GM19455 (cell line): ENCODE results near the gene ENDOG.
"Not testable (repeated sequence)": the region's sequence is repeated elsewhere in the genome, so short reads cannot be mapped to it uniquely, and the experiment has no call there.

Experiments used
- ATAC-seq: cut with Tn5 transposase; IDR thresholded peaks from one replicate; pipeline ENCODE4 v1.9.1; 2021; ENCODE audit not compliant: unreplicated experiment

ENDOG gene

DNA sequence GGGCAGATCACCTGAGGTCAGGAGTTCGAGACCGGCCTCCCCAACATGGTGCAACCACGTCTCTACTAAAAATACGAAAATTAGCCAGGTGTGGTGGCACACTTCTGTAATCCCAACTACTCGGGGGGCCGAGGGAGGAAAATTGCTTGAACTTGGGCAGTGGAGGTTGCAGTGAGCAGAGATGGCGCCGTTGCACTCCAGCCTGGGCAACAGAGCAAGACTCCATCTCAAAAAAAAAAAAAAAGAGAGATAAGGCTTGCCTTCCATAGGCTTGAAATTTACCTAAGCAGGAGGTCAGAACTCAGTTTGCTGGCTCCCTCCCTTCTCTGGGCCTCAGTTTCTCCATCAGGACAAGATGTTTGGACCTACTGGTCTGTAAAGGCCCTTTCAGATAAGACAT lies 10.0 kb downstream of the ENDOG start:
- ATAC-seq, result no peak

DNA sequence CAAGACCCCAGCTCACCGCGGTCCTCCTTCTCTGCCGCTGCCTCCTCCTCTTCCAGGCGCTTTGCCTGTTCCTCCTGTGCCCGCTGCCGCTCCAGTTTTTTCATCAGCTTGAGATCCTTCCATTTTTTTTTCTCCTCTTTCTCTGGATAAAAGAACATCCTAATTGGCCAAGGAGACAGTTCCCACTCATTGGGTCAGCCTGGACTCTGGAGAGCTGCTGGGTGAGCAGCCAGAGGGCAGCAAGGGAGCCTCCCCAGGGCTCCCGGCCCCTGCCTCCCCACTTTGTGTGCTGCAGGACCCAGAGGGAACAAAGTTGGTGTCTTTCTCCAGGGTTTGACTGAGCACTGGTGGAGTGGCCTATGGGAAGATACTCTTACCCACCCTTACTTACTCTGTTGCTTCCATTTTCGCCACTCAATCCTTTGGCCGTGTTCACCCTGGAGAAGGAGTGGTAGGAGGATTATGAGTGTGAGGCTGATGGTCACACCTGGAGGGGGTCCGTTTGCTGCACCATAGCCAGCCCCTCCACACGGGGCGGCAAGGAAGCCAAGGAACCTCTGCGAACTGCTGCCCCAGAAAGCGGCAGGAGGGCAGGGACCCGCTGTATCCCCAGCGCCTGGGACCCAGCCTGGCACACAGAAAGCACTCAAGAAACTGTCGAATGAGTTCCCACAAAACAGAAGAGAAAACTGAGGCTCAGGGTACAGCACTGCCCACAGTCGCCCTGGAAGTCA lies 10.6 kb downstream of the ENDOG start:
- peak; percentile 19 for ATAC-seq

DNA sequence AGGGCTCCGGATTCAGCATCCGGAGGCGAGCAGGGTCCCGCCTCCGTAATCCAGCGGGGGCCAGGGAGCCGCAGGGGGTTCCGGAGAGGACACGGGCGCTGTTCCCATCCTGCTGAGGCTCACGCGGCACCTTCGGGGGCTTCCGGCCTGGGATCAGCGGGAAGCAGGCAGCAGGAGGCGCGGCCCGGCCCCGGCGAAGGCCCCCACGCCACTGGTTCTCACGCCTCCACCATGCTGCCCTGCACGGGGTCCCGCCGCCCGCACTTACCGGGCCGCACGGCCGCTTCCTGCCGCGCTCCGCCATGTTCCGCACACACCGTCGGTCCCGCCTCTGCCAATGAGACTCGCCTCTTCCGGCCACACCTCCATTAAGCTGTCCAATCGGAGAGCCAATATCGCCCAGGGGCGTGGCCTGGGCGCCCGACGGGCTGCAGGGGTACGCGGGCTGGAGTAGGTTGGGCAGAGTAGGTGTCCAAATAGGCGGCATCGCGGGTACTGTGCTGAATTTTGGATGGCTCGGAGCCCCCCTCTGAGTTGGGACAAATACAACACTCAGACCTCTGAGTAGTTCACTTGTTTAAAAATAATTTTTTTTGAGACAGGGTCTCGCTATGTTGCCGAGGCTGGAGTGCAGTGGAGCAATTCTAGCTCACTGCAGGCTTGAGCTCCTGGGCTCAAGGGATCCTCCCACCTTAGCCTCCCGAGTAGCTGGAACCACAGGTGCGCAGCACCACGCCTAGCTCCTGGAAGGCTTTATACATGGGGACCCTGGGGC lies 11.4 kb downstream of the ENDOG start, which contains the start of gene SPOUT1:
Gene SPOUT1, minus strand, starts transcription at position 318 of the 775 bp plus-strand sequence. Its CDS starts 14 bp downstream, at position 304.
- ATAC-seq, result peak; percentile 97

DNA sequence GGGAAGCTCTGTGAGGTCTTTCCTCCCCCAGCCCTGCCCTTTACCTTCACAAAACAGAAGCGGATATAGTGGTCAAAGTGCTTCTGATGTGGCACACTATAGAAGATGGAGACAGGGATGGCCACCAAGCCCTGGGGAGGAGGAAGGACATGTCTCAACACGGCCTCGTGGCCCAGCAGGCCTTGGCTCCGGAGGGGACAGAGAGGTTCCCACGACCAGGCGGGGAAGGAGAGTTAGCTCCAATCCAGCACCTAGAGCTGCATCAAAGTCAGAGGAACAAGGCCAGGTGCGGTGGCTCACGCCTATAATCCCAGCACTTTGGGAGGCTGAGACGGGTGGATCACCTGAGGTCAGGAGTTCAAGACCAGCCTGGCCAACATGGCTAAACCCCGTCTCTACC lies 15.4 kb downstream of the ENDOG start:
- no peak for ATAC-seq

DNA sequence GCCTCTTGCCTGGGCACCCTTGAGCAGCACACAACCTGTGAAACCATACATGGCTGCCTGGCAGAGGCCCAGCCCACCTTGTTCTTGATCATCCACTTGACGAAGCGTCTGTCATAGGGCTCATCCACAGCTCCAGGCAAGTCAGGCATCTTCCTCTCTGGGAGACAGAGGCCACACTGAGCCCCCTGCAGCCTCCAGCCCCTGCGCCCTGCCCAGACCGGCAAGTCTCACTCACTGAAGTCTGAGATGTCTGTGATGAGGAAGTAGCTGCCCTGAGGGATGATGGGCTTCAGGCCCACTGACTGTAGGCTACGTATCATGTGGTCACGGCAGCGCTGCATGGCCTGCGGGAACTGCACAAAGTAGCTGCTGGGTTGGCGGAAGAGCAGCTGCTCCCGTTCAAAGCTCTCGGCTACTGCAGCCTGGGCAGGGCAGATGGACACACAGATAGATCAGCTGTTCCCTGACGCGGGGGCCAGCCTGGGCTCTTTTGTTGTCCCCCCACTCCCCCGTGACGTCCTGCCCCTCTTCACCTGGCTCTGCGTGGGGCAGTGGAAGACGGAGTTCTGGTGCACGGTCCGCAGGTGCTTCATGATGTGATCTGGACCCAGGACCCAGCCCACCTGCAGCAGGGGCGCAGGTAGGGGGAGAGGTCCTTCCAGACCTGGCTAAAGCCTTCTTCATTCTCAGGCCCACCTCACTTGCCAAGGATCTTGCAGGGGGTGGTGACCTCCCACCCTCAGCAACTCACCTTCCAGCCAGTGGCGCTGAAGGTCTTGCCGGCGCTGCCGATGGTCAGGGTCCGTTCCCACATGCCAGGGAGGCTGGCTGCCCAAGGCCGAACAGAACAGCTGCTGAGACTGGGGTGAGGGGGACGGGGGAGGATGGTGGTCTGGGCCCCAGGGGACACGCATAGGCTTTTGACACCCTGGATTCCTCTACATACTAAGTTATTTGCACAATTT lies 17.2 kb downstream of the ENDOG start:
- no peak for ATAC-seq

DNA sequence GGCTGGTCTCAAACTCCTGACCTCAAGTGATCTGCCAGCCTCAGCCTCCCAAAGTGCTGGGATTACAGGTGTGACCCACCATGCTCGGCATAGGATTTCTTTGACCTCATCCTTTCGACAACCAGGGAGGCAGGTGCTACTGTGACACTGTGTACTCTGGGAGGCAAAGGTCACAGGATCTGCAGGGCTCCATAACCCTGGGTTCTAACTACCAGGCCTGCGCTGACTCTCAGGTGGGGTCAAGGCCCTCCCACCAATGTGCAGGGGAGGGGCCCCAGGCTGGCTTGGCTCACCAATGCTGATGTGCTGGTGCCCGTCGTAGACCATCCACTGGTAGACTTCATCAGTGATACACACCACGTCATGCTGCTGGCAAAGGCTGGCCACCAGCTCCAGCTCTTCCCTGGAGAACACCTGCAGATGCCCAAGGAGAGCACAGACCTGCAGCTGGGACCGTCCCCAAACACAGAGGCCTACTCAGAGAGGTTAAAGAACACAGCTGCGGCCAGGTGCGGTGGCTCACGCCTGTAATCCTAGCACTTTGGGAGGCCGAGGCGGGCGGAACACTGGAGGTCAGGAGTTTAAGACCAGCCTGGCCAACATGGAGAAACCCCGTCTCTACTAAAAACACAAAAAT lies 18.3 kb downstream of the ENDOG start:
- ATAC-seq, result no peak

DNA sequence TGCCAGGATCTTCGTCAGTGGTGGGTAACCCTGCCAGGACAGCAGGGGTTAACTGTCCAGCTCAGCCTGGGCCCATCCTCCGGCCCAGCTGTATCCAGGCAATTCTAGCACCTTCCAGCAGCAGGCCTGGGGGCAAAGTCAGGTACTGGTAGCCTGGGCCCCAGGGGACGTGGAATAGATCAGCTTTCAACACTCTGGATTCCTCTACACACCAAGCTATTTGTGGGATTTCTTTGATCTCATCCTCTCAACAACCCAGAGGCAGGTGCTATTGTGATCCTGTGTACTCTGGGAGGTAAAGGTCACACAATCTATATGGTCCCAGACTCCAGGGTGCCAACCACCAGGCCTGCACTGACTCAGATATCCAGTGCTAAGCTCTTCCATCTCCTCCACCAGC lies 20.0 kb downstream of the ENDOG start:
- no peak for ATAC-seq

DNA sequence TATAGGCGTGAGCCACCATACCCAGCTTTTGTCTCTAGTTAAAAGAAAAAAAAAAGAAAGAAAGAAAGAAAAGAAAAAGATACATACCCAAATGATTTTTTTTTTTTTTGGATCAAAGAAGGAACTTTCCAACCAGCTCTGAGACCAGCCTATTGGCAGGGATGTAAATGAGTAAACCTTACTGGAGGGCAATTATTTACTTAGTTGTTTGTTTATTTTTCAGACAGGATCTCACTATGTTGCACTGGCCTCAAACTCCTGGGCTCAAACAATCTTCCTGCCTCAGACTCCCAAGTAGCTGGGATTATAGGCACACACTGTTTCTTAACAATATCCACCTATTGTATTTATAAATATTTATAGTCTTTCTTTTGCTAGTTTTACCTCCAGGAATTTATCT lies 22.2 kb downstream of the ENDOG start:
- no peak for ATAC-seq

DNA sequence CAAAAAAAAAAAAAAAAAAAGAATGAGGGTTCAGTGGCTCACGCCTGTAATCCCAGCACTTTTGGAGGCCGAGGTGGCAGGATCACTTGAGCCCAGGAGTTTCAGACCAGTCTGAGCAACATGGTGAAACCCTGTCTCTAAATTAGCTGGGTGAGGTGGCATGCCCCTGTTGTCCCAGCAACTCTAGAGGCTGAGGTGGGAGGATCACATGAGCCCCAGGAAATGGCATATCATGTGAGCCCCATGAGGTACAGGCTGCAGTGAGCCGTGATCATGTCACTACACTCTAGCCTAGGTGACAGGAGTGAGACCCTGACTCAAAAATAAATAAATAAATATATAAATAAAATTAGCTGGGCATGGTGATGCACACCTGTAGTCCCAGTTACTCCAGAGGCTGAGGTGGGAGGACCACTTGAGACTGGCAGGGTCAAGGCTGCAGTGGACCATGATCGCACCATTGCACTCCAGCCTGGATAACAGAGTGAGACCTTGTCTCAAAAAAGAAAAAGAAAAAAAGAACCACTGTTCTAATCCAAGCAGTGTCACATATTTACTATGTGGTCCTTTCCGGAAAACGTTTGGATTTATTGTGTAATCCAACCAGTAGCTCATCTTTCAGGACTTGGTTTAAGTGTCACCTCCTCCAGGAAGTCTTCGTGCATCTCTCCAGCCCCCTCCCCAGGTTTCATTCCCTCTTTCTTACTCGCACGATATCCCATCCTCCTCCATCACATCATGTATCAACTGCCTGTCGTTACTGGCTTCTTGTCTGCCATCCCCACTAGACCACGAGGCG lies 23.6 kb downstream of the ENDOG start:
- ATAC-seq, result no peak

DNA sequence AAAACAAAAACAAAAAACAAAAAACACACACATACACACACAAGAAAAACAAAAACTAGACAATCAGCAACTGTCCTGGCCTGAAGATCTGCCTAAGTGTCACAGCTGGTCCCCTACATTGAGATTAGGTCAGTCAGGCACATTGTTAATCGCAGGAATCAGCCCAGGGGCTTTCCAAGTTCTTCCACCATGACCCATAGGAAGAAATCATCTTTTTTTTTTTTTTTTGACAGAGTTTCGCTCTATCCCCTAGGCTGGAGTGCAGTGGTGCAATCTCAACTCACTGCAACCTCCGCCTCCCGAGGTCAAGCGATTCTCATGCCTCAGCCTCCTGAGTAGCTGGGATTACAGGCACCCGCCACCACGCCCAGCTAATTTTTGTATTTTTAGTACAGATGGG lies 24.9 kb downstream of the ENDOG start:
- ATAC-seq, result not testable (repeated sequence)

DNA sequence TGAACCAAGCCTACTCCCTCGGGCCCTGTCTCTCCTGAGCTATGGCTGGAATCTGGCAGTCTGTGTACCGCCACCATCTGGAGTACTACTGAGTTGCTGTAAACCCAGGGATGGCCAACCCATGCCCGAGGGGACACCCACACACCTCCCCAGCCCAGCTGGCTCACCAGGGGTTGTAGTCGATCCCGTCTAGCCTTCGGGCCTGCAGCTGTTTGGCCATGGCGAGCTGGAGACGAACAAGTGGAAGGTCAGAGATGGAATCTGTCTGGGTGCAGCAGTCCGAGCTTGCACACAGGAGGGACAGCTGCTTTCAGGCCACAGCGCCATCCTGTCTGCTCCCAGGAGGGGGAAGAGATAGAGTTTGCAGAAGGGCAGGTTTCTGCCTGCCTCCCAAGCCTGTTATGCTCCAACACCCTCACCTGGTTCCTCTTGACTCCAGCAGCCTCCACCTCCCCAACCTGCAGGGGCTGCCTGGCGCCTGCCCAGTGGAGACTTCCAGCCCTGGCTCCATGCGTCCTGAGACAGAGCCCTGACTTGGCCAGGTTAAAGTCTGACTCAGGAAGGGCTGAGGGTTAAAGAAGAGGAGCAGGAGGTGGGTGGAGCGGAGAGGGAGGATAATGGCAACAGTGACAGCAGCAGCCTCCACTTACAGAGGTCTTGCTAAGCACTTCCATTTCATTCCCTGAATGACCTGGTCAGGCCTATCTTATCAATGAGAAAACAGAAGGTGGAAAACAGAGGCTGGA lies 27.1 kb downstream of the ENDOG start:
- no peak for ATAC-seq

DNA sequence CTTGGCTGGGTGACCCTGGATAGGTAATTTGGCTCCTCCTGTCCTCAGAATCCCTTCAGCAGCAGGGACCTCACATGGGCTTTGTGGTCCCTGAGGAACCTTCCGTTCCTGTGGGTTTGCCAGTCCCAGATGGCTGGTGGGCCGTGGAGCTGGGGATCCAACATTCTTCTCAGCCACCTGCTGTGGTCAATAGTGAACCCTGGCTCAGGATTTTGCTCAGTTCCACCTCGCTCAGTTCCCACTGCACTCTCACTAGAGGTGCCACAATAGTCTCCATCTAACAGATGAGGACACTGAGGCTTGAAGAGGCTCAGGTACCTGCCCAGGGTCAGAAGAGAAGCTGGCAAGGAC lies 28.4 kb downstream of the ENDOG start:
- no peak for ATAC-seq

DNA sequence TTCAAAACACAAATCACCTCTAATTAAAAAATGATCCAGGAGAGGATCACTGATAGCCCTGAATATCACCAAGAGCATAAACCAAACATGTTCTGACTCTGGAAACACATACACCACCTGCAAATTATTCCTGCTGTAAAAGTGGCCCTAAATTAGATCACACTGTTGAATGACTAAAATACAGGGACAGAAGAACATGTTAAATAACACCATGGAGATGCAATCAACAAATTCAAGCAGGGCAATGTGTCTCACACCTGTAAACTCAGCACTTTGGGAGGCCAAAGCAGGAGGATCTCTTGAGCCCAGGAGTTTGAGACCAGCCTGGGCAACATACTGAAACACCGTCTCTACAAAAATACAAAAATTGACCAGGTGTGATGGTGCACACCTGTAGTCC lies 29.5 kb downstream of the ENDOG start:
- ATAC-seq, result no peak

DNA sequence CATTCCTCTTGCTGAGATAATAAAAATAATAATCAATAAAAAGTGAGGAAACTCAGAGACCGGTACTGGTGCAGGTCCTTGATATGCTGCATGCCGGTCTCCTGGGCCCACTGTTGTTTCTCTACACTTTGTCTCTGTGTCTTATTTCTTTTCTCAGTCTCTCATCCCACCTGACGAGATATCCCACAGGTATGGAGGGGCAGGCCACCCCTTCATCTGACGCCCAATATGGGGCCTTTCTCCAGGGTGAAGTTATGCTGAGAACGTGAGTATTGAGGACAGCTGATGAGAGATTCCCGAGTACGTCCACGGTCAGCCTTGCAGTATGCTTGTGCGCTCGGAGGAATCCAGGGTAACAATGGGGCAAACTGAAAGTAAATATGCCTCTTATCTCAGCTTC lies 32.7 kb downstream of the ENDOG start:
- ATAC-seq, result not testable (repeated sequence)

DNA sequence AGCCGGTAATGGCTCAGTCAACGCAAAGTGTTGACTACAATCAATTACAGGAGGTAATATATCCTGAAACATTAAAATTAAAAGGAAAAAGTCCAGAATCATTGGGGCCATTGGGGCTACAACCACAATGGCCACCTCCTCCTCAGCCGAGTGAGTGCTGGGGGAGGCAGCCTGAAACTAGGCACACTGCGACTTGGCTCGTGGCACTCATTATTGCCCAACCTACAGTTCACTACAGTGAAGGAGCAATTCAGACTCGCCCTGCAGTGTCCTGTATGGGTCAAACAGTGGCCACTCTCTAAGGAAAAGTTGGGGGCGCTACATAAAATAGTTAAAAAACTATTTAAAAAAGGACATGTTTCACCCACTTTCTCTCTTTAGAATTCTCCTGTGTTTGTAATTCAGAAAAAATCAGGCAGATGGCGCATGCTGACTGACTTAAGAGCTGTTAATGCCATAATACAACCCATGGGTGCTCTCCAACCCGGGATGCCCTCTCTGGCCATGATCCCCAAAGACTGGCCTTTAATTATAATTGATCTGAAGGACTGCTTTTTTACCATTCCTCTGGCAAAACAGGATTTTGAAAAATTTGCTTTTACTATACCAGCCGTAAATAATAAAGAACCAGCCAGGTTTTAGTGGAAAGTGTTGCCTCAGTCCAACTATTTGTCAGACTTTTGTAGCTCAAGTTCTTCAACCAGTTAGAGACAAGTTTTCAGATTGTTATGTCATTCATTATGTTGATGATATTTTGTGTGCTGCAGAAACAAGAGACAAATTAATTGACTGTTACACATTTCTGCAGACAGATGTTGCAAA lies 33.7 kb downstream of the ENDOG start:
- not testable (repeated sequence) for ATAC-seq

DNA sequence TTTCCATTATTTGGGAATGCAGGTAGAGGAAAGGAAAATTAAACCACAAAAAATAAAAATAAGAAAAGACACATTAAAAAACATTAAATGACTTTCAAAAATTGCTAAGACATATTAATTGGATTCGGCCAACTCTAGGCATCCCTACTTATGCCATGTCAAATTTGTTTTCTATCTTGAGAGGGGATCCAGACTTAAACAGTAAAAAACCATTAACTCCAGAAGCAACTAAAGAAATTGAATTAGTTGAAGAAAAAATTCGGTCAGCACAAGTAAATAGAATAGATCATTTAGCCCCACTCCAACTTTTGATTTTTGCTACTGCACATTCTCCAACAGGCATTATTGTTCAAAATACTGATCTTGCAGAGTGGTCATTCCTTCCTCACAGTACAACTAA lies 34.3 kb downstream of the ENDOG start:
- not testable (repeated sequence) for ATAC-seq

DNA sequence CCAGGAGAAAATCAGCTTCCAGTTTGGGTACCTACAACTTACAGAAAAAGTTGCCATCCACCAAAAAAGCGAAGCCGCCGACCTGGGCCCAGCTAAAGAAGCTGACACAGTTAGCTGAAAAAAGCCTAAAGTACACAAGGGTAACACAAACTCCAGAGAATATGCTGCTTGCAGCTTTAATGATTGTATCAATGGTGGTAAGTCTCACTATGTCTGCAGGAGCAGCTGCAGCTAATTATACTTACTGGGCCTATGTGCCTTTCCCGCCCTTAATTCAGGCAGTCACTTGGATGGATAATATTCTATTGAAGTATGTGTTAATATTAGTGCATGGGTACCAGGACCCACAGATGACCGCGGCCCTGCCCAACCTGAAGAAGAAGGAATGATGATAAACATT lies 36.2 kb downstream of the ENDOG start:
- not testable (repeated sequence) for ATAC-seq

DNA sequence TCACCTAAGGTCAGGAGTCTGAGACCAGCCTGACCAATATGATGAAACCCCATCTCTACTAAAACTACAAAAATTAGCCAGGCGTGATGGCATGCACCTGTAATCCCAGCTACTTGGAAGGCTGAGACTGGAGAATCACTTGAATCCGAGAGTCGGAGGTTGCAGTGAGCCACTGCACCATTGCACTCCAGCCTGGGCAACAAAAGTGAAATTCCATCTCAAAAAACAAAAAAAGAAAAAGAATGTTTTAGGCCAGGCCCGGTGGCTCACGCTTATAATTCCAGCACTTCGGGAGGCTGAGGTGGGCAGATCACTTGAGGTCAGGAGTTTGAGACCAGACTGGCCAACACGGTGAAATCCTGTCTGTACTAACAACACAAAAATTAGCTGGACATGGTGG lies 40.2 kb downstream of the ENDOG start:
- not testable (repeated sequence) for ATAC-seq
